Dendritic cell treated with granulocyte-macrophage colony-stimulating factor and Interleukin-4, amounts not matched to agents 40 ng/mL and 50 ng/mL, for 4 days (primary cell): Measurements from ENCODE around the gene AKAP13.
A peak's percentile ranks its signal among the peaks of the same experiment; 100 is the strongest.
"Not testable (repeated sequence)": the region's sequence is repeated elsewhere in the genome, so short reads cannot be mapped to it uniquely, and the experiment has no call there.

Experiments used
- H3K27ac Mint-ChIP-seq: one replicate; pipeline ENCODE4 v1.8.0; 2022; ENCODE audit warnings: mild to moderate bottlenecking, mixed read lengths
- H3K27me3 Mint-ChIP-seq: one replicate; pipeline ENCODE4 v1.8.0; 2022; ENCODE audit warnings: mild to moderate bottlenecking, mixed read lengths
- H3K36me3 Mint-ChIP-seq: one replicate; pipeline ENCODE4 v1.8.0; 2022; ENCODE audit warnings: low read depth, mixed read lengths
- H3K4me1 Mint-ChIP-seq: one replicate; pipeline ENCODE4 v1.8.0; 2022; ENCODE audit warnings: low read depth, mixed read lengths
- H3K4me3 Mint-ChIP-seq: one replicate; pipeline ENCODE4 v1.8.0; 2022; ENCODE audit warnings: mild to moderate bottlenecking, moderate library complexity, mixed read lengths
- H3K9me3 Mint-ChIP-seq: one replicate; pipeline ENCODE4 v1.8.0; 2022; ENCODE audit warnings: mixed read lengths
- intact Hi-C: fragments of 100-400 bp; cut with micrococcal nuclease; formaldehyde crosslinking; loops from one replicate; pipeline ENCODE4 v1.15.0; 2022

AKAP13 gene

GRCh38 chr15:85794598-85795336 lies 414.4 kb downstream of the AKAP13 start, which contains the start of gene KLHL25:
Gene KLHL25 (minus strand): TSS chr15:85794925. CDS start chr15:85769810, 25,115 bp downstream.
- no peaks in the 10 kb centered on the region for H3K36me3 Mint-ChIP-seq
- peak within 1 kb of the TSS; percentile 81 for H3K4me3 Mint-ChIP-seq
- H3K27me3 Mint-ChIP-seq = peaks cover 42% of the 10 kb centered on the region
- H3K9me3 Mint-ChIP-seq = no peaks in the 10 kb centered on the region
- H3K27ac Mint-ChIP-seq = peak within 1 kb of the TSS; percentile 77
- intact Hi-C loops = loop anchor here (5.0 kb wide), 1 partner anchor 38 kb away; no protein-coding TSS in a partner anchor
- H3K4me1 Mint-ChIP-seq = peaks cover 27% of the 10 kb centered on the region

DNA sequence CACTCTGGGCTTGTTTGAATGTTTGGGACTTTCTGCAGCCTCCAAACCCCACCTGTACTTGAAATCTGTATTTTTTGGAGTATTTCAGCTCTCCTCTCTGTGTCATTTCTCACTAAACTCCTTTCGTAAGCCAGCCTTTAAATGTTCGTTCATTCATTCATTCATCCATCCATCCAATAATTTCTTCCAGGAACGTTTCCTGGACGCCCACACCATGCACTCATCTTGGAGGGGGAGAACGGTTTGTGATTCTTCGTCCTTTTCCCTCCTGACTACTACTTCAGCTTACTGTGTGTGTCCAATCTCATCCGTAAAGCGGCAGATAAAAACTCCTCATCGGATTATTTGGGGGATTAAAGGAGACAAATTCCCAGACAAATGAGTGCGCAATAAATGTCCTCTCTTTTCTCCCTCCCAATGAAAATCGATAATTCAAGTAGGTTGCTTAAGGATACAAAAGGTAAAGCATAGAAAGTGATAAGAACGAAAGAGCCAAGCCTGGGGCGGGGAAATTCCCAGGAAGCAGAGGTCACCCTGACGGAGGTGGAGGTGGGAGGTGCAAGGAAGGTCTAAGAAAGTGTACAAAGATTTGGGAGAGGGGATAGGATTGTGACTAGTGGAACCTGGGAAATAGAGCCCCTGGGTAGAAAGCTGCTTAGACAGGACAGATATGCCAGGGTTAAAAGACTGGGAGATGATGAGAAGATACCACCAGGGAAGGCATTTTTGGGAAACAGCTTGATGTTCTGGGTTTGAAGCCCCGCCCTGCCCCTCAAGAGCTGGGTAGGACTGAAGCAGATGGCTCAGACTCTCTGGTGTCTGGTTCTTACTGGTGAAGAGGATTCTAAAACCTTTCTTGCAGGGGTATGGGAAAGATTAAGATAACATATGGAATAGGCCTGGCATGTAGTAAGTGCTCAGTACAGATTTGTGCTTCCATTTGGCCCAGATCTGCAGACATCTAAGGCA lies 415.2 kb downstream of the AKAP13 start:
- peak overlapping the region; percentile 38 for H3K4me3 Mint-ChIP-seq
- H3K27me3 Mint-ChIP-seq = peaks cover 40% of the 10 kb centered on the region
- no peaks in the 10 kb centered on the region for H3K9me3 Mint-ChIP-seq
- intact Hi-C loops = no loop called here
- H3K27ac Mint-ChIP-seq = no peak overlapping the region
- H3K36me3 Mint-ChIP-seq = no peaks in the 10 kb centered on the region
- peaks cover 36% of the 10 kb centered on the region for H3K4me1 Mint-ChIP-seq

DNA sequence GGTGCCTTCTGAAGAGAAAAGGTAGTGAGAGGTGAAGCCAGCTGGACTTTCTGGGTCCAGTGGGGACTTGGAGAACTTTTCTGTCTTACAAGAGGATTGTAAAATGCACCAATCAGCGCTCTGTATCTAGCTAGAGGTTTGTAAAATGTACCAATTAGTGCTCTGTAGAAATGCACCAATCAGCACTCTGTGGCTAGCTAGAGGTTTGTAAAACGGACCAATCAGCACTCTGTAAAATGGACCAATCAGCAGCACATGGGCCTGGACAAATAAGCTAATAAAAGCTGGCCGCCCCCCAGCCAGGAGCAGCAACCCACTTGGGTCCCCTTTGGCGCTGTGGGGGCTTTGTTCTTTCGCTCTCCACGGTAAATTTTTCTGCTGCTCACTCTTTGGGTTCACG lies 416.0 kb downstream of the AKAP13 start:
- H3K4me1 Mint-ChIP-seq = peaks cover 43% of the 10 kb centered on the region
- H3K27ac Mint-ChIP-seq, intact Hi-C loops, H3K9me3 Mint-ChIP-seq, H3K36me3 Mint-ChIP-seq, H3K4me3 Mint-ChIP-seq: not testable (repeated sequence)
- H3K27me3 Mint-ChIP-seq = peaks cover 39% of the 10 kb centered on the region
